Measurements from ENCODE around the gene PECR.

- TF ChIP-seq POLR2A (IDR thresholded peaks at IDR 0.05) (no peak), CTCF (IDR thresholded peaks at IDR 0.05) (no peak)
Measured at GRCh38 chr2:216017365-216017764, 64.2 kb downstream of the PECR start.

Data from breast epithelium (tissue), 3 donors.